ENCODE data around the gene KCNMA1.

The KCNMA1 gene

GRCh38 chr10:76858721-76859120, 778.9 kb downstream of the KCNMA1 start:
- no peak for TF ChIP-seq SUZ12 (IDR thresholded peaks at IDR 0.05; ENCODE audit: extremely low read depth, insufficient read depth, insufficient read length)
- TF ChIP-seq YY1 (IDR thresholded peaks at IDR 0.05; ENCODE audit: insufficient read depth, insufficient read length), result no peak
- no peak for TF ChIP-seq ZNF274 (IDR thresholded peaks at IDR 0.05; ENCODE audit: low read depth, low read length)
- Histone ChIP-seq H3K27me3 (ENCODE audit: insufficient read depth, insufficient read length) (no peaks in the 10 kb centered on the region), H3K36me3 (ENCODE audit: insufficient read depth, insufficient read length, low read length) (no peaks in the 10 kb centered on the region), H3K4me1 (ENCODE audit: insufficient read depth, insufficient read length) (no peaks in the 10 kb centered on the region), H3K9ac (ENCODE audit: insufficient read length, low read depth) (no peak overlapping the region), H3K4me3 (ENCODE audit: insufficient read length, low read depth) (no peak overlapping the region), H3K9me3 (ENCODE audit: insufficient read depth, low read length) (no peaks in the 10 kb centered on the region)
- DNase-seq (ENCODE audit: low read depth, low spot score), result no peak

- no peaks in the 10 kb centered on the region for H3K27me3 ChIP-seq (ENCODE audit: insufficient read depth, insufficient read length)
- no peak for DNase-seq (ENCODE audit: low read depth, low spot score)
- no peak overlapping the region for H3K4me3 ChIP-seq (ENCODE audit: insufficient read length, low read depth)
- no peaks in the 10 kb centered on the region for H3K36me3 ChIP-seq (ENCODE audit: insufficient read depth, insufficient read length, low read length)
- TF ChIP-seq ZNF274 (IDR thresholded peaks at IDR 0.05; ENCODE audit: low read depth, low read length) (no peak), YY1 (IDR thresholded peaks at IDR 0.05; ENCODE audit: insufficient read depth, insufficient read length) (no peak), SUZ12 (IDR thresholded peaks at IDR 0.05; ENCODE audit: extremely low read depth, insufficient read depth, insufficient read length) (no peak)
- no peak overlapping the region for H3K9ac ChIP-seq (ENCODE audit: insufficient read length, low read depth)
- no peaks in the 10 kb centered on the region for H3K4me1 ChIP-seq (ENCODE audit: insufficient read depth, insufficient read length)
- peaks cover 6% of the 10 kb centered on the region; the same call in 1 of the 2 replicates for H3K9me3 ChIP-seq (ENCODE audit: insufficient read depth, low read length)
Measured at GRCh38 chr10:76840802-76841201, 796.8 kb downstream of the KCNMA1 start.

DNA sequence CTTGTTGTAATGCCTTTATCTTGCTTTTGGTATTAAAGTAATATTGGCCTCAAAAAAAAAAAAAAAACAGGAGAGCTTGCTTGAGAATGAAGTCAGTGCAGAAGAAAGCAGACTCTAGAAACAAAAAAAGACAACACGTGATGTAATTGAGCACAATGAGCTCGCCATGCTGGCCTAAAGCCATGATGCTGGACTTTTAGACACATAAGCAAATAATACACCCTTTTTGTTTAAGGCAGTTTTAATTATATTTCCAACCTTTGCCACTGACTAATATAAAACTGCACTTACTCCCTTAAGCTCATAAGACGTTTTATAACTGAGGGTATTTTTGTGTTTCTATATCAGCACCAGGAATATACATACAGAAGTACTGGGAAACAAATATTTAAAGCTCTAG, 798.3 kb downstream of the KCNMA1 start:
- H3K27me3 ChIP-seq (ENCODE audit: insufficient read depth, insufficient read length), result no peaks in the 10 kb centered on the region
- TF ChIP-seq YY1 (IDR thresholded peaks at IDR 0.05; ENCODE audit: insufficient read depth, insufficient read length) (no peak), SUZ12 (IDR thresholded peaks at IDR 0.05; ENCODE audit: extremely low read depth, insufficient read depth, insufficient read length) (no peak), ZNF274 (IDR thresholded peaks at IDR 0.05; ENCODE audit: low read depth, low read length) (no peak)

DNA sequence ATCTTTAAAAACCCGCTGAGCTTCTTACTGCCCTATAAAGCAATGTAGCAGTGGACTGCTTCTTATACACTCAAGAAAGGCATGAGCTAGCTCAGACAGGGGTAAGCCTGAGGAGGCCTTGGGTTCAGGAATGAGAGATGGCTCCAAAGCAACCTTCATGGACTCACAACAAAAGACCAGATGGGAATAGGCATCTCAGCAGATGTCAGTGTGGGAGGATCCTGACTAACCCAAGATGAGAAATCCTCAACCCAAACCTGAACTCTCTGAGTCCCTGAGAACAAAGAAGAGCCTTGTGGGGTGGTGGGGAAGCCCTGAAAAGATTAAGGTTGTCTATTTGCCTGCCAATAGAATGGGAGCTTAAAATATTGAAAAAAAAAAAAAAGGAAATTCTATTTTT, 807.4 kb downstream of the KCNMA1 start:
- Histone ChIP-seq H3K36me3 (ENCODE audit: insufficient read depth, insufficient read length, low read length) (no peaks in the 10 kb centered on the region), H3K27me3 (ENCODE audit: insufficient read depth, insufficient read length) (no peaks in the 10 kb centered on the region), H3K4me3 (ENCODE audit: insufficient read length, low read depth) (no peak overlapping the region), H3K9me3 (ENCODE audit: insufficient read depth, low read length) (no peaks in the 10 kb centered on the region), H3K4me1 (ENCODE audit: insufficient read depth, insufficient read length) (no peaks in the 10 kb centered on the region), H3K9ac (ENCODE audit: insufficient read length, low read depth) (no peak overlapping the region)
- DNase-seq (ENCODE audit: low read depth, low spot score), result no peak
- TF ChIP-seq YY1 (IDR thresholded peaks at IDR 0.05; ENCODE audit: insufficient read depth, insufficient read length), result no peak
- TF ChIP-seq SUZ12 (IDR thresholded peaks at IDR 0.05; ENCODE audit: extremely low read depth, insufficient read depth, insufficient read length), result no peak
- TF ChIP-seq ZNF274 (IDR thresholded peaks at IDR 0.05; ENCODE audit: low read depth, low read length), result no peak

More for the DNA sequence above, 798.3 kb downstream of the KCNMA1 start:
- Histone ChIP-seq H3K4me1 (ENCODE audit: insufficient read depth, insufficient read length) (no peaks in the 10 kb centered on the region), H3K4me3 (ENCODE audit: insufficient read length, low read depth) (no peak overlapping the region), H3K9me3 (ENCODE audit: insufficient read depth, low read length) (no peaks in the 10 kb centered on the region), H3K9ac (ENCODE audit: insufficient read length, low read depth) (no peak overlapping the region), H3K36me3 (ENCODE audit: insufficient read depth, insufficient read length, low read length) (no peaks in the 10 kb centered on the region)
- DNase-seq (ENCODE audit: low read depth, low spot score), result no peak

DNA sequence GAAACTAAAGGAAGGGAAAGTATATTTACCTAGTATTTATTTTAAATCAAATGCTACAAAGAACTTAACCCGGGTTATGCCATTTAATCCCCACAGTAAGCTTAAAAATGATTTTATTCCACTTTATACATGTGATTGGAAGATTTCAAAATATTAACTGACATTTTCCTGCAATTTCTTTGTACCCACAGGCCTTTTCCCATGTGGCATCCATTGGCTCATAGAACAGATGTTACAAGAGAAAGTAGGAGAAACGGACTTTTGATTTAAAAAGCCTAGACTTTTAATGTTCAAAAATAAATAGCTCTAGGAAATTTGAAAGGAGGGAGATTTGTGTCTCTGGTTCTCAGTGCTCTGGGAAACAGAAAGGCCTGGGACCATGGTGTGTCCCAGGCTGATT, 807.9 kb downstream of the KCNMA1 start:
- Histone ChIP-seq H3K9ac (ENCODE audit: insufficient read length, low read depth) (no peak overlapping the region), H3K27me3 (ENCODE audit: insufficient read depth, insufficient read length) (no peaks in the 10 kb centered on the region), H3K36me3 (ENCODE audit: insufficient read depth, insufficient read length, low read length) (no peaks in the 10 kb centered on the region), H3K4me1 (ENCODE audit: insufficient read depth, insufficient read length) (no peaks in the 10 kb centered on the region), H3K9me3 (ENCODE audit: insufficient read depth, low read length) (no peaks in the 10 kb centered on the region), H3K4me3 (ENCODE audit: insufficient read length, low read depth) (no peak overlapping the region)
- no peak for TF ChIP-seq ZNF274 (IDR thresholded peaks at IDR 0.05; ENCODE audit: low read depth, low read length)
- no peak for TF ChIP-seq YY1 (IDR thresholded peaks at IDR 0.05; ENCODE audit: insufficient read depth, insufficient read length)
- TF ChIP-seq SUZ12 (IDR thresholded peaks at IDR 0.05; ENCODE audit: extremely low read depth, insufficient read depth, insufficient read length), result no peak
- DNase-seq (ENCODE audit: low read depth, low spot score), result no peak

All from NT2/D1 (cell line).